ENCODE measurements around the gene RNF214. TPM values are rescaled to one million over a fixed set of nuclear protein-coding genes. Genes with fewer than 3 reads are reported as not detected.
"Not testable (repeated sequence)": the region's sequence is repeated elsewhere in the genome, so short reads cannot be mapped to it uniquely, and the experiment has no call there.

The RNF214 gene
- total and polyA plus RNA-seq, 2 donors (not counting 1 experiment from before 2014, with no cell fraction given), result 12.1 to 13.4 TPM

- TF ChIP-seq EZH2 (IDR thresholded peaks at IDR 0.05; ENCODE audit: low read length, missing control alignments) (no peak), CTCF (conservative IDR thresholded peaks at IDR 0.05 in 1 of 2, IDR thresholded peaks at IDR 0.05 in 1 of 2; ENCODE audit: low read depth in 1 of 2, low read length in 2 of 2) (no peak)
- Histone ChIP-seq H3K4me2 (ENCODE audit: extremely low read depth, insufficient read depth, low read length) (no peak overlapping the region), H3K27ac (ENCODE audit: insufficient read depth, low read length) (peak overlapping the region; percentile 19), H4K20me1 (ENCODE audit: control insufficient read depth, extremely low read depth, insufficient read depth, low read length) (no peaks in the 10 kb centered on the region), H3K36me3 (ENCODE audit: control insufficient read depth, insufficient read depth, low read length) (no peaks in the 10 kb centered on the region), H3K9ac (ENCODE audit: insufficient read depth, low read length) (no peak overlapping the region), H3K9me3 (ENCODE audit: control insufficient read depth, insufficient read depth, low read depth, low read length) (no peaks in the 10 kb centered on the region), H3K4me3 (replicated peaks in 1 of 4; ENCODE audit: control extremely low read depth in 1 of 4, insufficient read depth in 1 of 4, low read depth in 3 of 4, low read length in 4 of 4) (no peak overlapping the region), H3K27me3 (ENCODE audit: control insufficient read depth, insufficient read depth, low read length) (no peaks in the 10 kb centered on the region), H2AFZ (ENCODE audit: low read length) (no peak overlapping the region), H3K4me1 (ENCODE audit: control insufficient read depth, extremely low read depth, insufficient read depth, low read length) (peaks cover 6% of the 10 kb centered on the region), H3K79me2 (ENCODE audit: control insufficient read depth, insufficient read depth, low read length) (no peaks in the 10 kb centered on the region)
- DNase-seq (ENCODE audit: low read depth in 2 of 2), result peak; percentile 75 to 84
These were observed 26.9 kb downstream of the RNF214 start for GRCh38 chr11:117259417-117259816.

GRCh38 chr11:117264624-117265323 is 32.3 kb downstream of the RNF214 start:
- H3K4me1 ChIP-seq (ENCODE audit: control insufficient read depth, extremely low read depth, insufficient read depth, low read length); DNase-seq (ENCODE audit: low read depth in 2 of 2); H3K9ac ChIP-seq (ENCODE audit: insufficient read depth, low read length); H3K36me3 ChIP-seq (ENCODE audit: control insufficient read depth, insufficient read depth, low read length); H3K9me3 ChIP-seq (ENCODE audit: control insufficient read depth, insufficient read depth, low read depth, low read length); H3K79me2 ChIP-seq (ENCODE audit: control insufficient read depth, insufficient read depth, low read length); H3K27ac ChIP-seq (ENCODE audit: insufficient read depth, low read length); H3K4me3 ChIP-seq (replicated peaks in 1 of 4; ENCODE audit: control extremely low read depth in 1 of 4, insufficient read depth in 1 of 4, low read depth in 3 of 4, low read length in 4 of 4); H4K20me1 ChIP-seq (ENCODE audit: control insufficient read depth, extremely low read depth, insufficient read depth, low read length); H2AFZ ChIP-seq (ENCODE audit: low read length); H3K4me2 ChIP-seq (ENCODE audit: extremely low read depth, insufficient read depth, low read length); H3K27me3 ChIP-seq (ENCODE audit: control insufficient read depth, insufficient read depth, low read length): not testable (repeated sequence)

GRCh38 chr11:117265745-117266144 is 33.3 kb downstream of the RNF214 start:
- Histone ChIP-seq H3K36me3 (ENCODE audit: control insufficient read depth, insufficient read depth, low read length) (no peaks in the 10 kb centered on the region), H3K79me2 (ENCODE audit: control insufficient read depth, insufficient read depth, low read length) (no peaks in the 10 kb centered on the region), H3K9me3 (ENCODE audit: control insufficient read depth, insufficient read depth, low read depth, low read length) (no peaks in the 10 kb centered on the region), H3K27me3 (ENCODE audit: control insufficient read depth, insufficient read depth, low read length) (no peaks in the 10 kb centered on the region), H3K4me2 (ENCODE audit: extremely low read depth, insufficient read depth, low read length) (no peak overlapping the region), H3K9ac (ENCODE audit: insufficient read depth, low read length) (no peak overlapping the region), H2AFZ (ENCODE audit: low read length) (no peak overlapping the region), H4K20me1 (ENCODE audit: control insufficient read depth, extremely low read depth, insufficient read depth, low read length) (no peaks in the 10 kb centered on the region), H3K27ac (ENCODE audit: insufficient read depth, low read length) (no peak overlapping the region), H3K4me1 (ENCODE audit: control insufficient read depth, extremely low read depth, insufficient read depth, low read length) (no peaks in the 10 kb centered on the region), H3K4me3 (replicated peaks in 1 of 4; ENCODE audit: control extremely low read depth in 1 of 4, insufficient read depth in 1 of 4, low read depth in 3 of 4, low read length in 4 of 4) (no peak overlapping the region)
- TF ChIP-seq EZH2 (IDR thresholded peaks at IDR 0.05; ENCODE audit: low read length, missing control alignments) (no peak), CTCF (conservative IDR thresholded peaks at IDR 0.05 in 1 of 2, IDR thresholded peaks at IDR 0.05 in 1 of 2; ENCODE audit: low read depth in 1 of 2, low read length in 2 of 2) (no peak)
- no peak for DNase-seq (ENCODE audit: low read depth in 2 of 2)
